GM18873 (cell line): Measurements from ENCODE around the gene PDGFB.

Experiments used
- ATAC-seq: cut with Tn5 transposase; IDR thresholded peaks from one replicate; pipeline ENCODE4 v1.9.1; 2021; ENCODE audit warnings: mild to moderate bottlenecking, moderate library complexity, moderate number of reproducible peaks; ENCODE audit not compliant: unreplicated experiment, low FRiP score

The PDGFB gene

GRCh38 chr22:39278040-39278439, 33.3 kb upstream of the PDGFB start:
- no peak for ATAC-seq

GRCh38 chr22:39277142-39277607, 32.4 kb upstream of the PDGFB start:
- ATAC-seq = no peak

- ATAC-seq = no peak
Observed at GRCh38 chr22:39276440-39277141, 31.8 kb upstream of the PDGFB start.

DNA sequence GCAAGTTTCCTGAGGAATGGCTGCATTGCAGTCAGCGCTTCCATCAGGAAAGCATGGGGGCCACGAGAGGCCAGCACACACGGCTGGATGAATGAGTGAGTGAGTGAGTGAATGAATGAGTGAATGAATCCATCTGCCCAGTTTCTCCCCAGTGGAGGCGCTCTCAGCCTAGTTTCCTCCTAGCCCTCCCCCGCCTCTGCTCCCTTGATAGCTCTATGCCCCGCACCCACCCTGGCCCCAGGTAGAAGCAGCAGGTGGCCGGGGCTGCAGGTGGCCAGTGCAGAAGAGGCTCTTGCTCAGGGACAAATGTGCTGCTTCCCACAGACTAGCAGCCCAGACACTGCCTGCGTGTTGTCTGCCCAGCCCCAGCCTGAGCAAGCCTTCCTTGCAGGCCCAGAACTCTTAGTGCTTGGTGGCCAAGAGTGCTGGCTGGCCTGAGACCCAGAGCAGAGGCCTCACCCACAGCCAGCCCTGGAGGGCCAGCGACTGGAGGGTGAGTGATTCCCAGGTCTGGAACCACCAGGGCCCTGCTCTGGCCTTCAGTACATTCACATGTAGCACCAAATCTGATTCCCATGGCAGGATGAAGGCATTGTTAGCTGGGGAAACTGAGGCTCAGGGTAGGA, 31.1 kb upstream of the PDGFB start:
- no peak for ATAC-seq

DNA sequence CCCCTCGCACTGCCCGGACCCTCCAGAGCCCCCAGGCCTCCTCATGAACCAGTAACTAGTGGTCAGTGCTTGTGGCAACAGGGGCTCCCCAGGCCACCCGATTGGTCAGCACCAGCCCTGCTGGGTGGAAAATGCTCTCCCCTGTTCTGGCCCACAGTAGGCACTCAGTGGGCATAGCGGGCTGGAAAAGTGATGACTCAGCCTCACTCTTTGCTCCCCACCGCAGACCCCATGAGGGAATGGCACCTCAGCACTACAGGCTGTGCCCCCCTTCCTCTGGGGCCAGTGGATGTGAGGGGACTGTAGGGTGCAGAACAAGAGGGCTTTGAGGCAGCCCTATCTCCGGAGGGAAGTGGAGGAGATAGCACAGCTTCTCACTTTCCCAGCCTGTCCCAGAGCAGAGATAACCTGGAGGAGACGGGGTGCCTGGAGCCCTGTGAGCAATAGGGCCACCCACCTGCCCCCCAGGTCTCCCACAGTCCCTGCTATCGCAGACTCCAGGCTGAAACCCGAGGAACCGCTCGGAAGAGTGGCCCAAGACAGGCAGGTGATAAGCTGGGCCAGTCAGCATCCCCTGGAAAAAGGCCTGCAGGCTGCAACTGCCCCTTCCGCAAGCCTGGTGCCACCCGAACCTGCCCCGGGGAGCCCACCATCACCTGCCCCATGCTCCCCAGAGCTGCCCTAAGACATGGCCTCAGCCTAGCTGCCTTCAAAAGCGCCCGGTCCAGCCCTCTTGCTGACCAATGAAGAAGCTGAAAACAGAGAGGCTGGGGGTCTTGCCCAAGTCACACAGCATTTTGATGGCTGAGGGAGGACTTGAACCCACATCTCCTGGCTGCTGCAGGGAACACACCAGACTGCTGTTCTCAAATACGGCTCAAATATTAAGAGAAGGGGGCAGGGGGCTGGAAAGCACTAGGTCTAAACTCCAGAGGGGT, 29.4 kb upstream of the PDGFB start:
- ATAC-seq = no peak

DNA sequence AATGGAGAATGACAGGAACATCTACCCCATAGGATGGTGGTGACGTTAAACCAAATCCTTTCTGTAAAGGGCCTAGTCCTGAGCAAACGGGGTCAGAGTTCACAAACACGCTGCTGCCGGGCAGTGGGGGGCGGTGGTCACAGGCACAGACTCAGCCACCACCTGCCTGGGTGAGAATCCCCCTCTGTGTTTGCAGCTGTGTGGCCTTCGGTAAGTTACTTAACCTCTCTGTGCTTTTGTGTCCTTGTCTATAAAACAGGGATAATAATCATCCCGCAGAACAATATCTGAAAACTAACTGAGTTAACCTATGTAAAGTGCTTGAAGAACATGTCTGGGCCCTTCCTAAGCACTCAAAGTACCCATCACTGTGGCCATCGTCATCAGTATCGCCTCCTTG, 26.0 kb upstream of the PDGFB start:
- ATAC-seq = no peak

GRCh38 chr22:39270280-39270679, 25.5 kb upstream of the PDGFB start:
- no peak for ATAC-seq

- ATAC-seq = no peak
Observed at GRCh38 chr22:39269095-39269790, 24.5 kb upstream of the PDGFB start.

DNA sequence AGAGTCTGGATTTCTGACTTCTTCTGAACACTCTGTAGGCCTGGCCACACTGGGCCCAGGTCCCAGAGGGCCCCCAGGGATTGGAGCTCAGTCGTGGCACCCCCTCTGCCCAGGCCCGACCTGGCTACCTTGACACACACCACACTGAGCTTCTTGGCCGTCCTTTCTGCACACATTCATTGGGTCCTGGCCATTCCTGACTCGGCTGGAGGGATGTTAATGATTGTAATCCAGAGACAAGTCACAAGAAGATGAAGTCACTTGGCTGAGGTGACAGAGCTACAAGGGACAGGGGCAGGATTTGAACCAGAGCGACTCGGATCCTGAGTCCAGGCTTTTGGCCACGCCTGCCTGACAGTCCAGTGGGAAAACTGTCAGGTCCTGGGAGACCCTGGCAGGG, 23.9 kb upstream of the PDGFB start:
- ATAC-seq = no peak

- ATAC-seq = no peak
Observed at GRCh38 chr22:39267974-39268373, 23.2 kb upstream of the PDGFB start.

DNA sequence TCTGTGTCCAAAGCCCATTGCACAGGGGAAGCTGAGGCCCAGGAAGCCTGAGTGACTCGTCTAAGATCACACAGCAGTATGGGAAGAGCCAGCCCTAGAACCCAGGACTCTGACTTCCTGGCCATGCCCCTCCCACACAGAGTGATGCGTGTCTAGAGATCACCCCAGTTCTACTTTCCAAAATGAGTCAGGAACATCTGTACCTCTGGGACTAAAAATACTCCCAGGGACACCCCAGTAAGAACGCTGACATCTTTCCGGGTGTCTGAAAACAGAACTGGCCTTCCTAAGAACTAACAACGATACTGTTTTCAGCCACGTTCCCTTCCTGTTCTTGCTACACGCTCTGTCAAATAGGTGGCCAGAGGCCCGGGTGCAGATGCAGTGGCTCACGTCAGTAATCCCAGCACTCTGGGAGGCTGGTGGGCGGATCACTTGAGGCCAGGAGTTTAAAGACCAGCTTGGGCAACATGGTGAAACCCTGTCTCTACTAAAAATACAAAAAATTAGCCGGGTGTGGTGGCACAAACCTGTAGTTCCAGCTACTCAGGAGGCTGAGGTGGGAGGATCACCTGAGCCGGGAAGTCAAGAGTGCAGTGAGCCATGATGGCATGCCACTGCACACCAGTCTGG, 21.7 kb upstream of the PDGFB start:
- ATAC-seq = peak; percentile 68

DNA sequence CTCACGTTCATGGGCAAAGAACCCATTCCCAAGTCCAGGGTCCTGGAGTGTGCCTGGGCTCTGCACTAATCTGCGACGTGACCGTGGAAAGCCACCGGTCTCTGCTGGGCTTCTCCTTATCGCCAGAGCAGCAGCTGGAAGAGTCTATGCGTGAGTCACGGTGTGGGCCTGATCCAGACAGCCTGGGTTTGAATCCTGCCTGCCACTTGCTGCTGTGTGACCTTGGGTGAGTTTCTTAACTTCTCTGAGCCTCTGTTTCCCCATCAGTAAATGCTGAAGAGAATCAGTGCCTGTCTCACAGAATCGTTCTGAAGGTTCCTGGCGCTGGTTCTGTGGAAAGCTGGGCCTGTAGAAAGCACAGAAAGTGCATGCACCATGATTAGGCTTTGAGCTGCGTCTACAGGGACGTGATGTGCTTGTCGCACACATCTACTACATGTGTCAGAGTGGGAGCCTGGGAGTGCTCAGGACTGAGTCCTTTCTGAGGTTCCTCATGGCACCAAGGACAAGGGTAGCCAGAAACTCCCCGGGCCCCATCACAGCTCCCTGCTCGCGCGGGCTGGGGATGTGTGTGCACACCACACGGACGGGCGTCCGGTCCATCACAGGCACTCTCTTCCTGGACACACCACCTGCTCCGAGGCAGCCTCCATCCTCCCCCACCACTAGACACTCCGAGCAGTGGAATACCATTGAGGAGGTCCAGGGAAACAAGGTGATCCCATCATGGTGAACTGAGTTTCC, 20.5 kb upstream of the PDGFB start:
- ATAC-seq = no peak

GRCh38 chr22:39264349-39265038, 19.7 kb upstream of the PDGFB start:
- no peak for ATAC-seq

DNA sequence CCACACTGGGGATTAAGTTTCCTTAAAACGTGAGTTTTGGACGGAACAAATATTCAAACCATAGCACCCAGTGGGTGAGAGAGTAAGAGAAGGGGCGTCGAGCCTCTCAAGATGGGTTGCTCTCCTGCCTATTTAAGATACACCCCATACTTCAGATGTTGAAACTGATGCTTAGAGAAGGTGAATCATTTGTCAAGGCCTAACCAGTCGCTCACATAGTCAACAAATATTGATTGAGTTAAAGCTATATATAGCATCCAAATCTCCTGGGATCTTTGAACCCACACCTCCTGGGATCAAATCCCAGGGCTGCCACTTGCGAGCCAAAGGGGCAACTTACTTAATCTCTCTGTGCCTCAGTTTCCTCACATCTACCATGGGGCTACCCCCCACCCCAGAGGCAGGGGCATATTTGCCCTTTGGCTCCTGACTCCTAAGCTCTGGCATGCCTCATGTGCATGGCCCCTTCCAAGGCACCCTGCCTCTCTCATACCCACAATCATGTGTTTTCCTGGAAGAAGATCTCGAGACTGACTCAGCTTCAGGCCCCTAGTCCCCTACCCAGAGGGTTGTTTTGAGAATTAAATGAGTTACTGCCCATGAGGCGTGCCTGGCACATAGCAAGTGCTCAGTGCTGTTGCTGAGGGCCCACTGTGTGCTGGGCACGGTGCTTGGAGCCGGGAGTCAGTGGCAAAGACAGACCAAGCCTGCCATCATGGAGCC, 19.0 kb upstream of the PDGFB start:
- ATAC-seq = no peak

DNA sequence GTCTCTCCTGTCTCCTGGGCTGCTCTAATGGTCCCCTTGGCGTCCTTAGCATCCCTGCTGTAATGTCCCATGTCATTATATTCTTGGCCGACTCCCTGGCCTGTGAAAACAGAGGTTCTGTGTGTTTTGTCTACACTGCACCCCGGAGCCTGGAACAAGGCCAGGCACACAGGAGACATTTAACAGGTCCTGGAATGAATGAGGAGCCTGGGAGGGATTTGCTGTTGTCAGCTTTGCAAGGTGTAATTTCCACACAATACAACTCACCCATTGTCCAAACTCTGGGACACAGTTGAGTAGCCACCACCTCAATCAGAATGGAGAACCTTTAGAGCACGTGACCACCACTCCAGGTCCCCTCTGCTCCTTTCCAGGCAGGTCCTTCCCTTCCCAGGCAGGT, 14.9 kb upstream of the PDGFB start:
- no peak for ATAC-seq

- no peak for ATAC-seq
Observed at GRCh38 chr22:39257901-39258475, 13.2 kb upstream of the PDGFB start.

DNA sequence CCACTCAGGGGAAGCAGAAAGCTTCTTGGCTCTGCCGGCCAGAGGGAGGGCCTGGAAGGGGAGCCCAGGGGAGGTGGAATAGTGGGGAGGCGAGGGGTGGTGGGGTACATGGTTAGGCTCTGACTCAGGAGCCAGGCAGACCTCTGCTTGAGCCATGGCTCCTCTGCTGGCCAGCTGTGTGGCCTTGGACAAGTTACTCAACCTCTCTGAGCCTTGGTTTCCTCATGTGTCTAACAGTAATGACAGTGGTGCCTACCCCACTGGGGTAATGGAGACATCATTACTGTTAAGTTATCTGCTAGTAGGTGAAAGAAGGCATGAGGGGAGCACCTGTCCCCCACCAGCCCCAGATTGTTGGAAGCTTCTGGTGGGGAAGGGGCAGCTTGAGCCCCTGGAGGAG, 12.2 kb upstream of the PDGFB start:
- no peak for ATAC-seq

GRCh38 chr22:39256186-39256552, 11.4 kb upstream of the PDGFB start:
- no peak for ATAC-seq
